HG03432 (cell line): ENCODE results near the gene MED29.
A peak's percentile ranks its signal among the peaks of the same experiment; 100 is the strongest.

Experiments used
- ATAC-seq: cut with Tn5 transposase; IDR thresholded peaks from one replicate; pipeline ENCODE4 v1.9.1; 2021; ENCODE audit warnings: mild to moderate bottlenecking, moderate library complexity; ENCODE audit not compliant: unreplicated experiment

MED29 gene

DNA sequence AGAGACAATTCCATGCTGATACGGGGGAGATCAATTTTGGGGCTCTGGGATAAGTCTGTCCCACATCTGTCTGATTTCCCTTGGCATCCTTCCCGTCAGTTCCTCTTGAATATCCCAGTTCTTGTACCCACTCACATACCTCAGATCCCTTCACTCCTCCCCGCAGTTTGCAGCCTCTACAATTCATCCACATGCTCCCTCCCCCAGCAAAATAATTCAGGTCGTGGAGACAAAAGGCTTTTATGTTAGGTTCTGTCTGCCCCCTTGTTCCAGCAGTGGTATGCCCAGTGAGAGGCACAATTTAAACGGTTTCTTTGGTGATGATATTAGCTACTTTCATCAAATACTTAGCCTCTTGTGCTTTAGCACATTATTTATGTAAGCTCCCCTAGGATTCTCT lies 35.0 kb downstream of the MED29 start:
- no peak for ATAC-seq

DNA sequence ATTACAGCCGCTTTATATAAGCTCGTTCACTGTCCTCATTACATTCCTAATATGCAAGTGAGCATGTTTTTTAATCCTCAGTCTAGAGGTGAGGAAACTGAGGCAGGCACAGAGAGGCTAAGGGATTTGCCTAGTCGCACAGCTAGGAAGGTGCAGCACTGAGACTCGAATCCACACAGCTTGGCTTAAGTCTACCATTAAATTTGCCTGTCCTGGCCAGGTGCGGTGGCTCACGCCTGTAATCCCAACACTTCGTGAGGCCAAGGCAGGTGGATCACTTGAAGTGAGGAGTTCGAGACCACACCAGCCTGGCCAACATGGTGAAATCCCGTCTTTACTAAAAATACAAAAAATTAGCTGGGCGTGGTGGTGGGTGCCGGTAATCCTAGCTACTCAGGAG lies 36.5 kb downstream of the MED29 start:
- ATAC-seq = no peak

DNA sequence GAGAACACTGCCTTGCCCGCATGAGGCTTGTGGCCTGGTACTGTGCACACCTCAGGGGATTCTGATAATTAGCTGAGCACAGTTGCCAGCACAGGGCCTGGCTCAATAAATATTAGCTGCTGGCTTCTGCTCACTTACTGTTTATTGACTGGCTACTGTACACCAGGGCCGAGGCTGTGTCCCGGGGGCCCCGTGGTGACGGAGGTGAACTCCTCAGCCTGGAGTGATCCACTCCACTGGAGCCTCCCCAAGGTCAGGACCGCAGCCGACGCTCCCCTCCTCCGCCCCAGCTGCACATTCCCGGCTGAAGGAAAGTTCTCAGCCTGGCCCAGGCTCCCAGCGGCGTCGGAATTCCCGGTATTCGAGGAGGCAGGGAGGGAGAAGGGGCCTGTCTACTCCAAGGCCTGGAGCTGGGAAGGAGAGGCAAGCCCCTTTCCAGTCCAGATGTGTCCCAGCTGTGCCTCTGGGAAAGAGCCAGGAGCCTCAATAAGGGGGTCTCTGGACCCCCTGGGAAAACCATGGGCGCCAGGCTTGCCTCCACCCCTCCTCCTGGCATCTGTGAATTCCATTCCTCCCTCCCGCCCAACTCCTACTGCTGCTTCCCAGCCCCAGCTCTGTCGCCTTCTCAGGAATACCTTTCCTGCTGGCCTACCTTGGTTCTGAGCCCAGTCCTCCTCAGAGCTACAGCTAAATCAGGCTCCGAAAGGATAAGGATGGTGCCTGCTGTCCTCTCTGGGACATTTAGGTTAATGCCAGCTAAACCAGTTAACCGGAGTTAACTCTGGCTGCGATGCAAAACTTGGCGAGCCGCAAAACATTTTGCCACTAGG lies 37.3 kb downstream of the MED29 start:
- ATAC-seq = no peak

DNA sequence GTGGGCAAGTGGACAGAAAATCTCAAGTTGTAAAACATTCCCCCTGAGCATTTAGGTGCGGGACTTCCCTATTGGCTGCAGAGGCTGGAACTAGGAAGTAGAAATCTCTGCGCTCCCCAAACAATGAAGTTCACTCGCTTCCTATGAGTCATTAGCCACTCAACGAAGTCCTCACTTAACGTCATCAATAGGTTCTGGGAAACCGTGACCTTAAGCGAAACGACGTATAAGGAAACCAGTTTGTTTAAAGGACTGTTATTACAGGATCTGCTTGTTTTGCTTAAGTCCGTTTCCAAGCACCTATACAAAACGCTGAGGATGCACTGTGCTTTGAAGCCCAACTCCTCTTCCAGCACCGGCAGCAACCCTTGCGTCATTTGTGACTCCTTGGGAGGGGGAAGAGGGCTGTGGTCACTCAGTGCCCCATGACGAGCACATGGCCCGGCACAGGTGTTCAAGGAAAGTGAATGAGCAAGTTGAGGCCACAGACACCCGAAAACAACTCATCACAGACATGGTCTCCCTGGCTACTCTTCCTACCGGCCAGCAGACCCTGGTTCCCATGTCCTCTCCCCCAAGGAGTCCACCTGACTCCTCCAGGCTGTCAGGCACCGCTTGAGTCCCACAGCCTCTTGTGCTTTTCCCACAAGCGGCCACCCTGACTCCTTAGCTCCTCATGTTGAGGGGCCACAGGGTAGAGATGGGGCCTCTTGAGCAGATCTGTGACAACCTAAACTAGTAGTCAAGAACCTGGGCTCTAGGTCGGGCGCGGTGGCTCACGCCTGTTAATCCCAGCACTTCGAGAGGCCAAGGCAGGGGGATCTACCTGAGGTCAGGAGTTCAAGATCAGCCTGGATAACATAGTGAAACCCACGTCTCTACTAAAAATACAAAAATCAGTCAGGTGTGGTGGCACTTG lies 39.8 kb downstream of the MED29 start:
- no peak for ATAC-seq

DNA sequence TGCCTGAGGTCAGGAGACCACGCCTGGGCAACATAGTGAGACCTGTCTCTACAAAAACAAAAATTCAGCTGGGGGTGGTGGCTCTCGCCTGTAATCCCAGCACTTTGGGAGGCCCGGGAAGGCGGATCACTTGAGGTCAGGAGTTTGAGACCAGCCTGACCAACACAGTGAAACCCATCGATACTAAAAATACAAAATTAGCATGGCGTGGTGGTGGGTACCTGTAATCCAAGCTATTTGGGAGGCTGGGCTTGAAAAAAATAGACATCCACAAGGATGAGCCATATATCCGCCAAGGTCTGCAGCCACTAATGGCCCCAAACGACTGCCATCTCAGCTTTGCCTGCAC lies 41.5 kb downstream of the MED29 start:
- no peak for ATAC-seq

DNA sequence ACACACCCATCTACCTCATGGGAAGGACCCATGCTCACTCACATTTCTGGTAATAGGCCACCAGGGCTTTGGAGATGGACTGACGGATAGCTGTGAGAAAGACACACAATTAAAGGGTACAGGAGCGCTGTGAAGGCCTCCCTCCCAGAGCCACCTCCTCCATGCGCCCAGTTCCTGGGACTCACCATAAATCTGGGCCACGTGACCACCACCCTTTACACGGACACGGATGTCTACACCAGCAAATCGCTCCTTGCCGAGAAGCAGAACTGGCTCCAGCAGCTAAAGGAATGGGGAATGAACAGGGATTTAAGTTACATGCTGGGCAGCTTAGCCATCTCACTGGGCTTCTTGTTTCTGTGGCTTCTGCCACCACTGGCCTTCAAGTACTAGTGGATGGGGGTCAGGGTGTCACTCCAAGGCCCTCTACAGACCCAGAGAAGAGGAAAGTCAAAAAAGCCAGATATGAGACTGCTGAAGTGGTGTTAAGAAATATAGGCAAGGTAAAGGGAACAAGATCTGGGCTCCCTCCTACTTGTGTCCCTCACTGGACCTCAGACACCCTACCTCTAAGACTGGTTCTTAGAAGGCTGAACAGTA lies 42.4 kb downstream of the MED29 start:
- ATAC-seq = no peak

DNA sequence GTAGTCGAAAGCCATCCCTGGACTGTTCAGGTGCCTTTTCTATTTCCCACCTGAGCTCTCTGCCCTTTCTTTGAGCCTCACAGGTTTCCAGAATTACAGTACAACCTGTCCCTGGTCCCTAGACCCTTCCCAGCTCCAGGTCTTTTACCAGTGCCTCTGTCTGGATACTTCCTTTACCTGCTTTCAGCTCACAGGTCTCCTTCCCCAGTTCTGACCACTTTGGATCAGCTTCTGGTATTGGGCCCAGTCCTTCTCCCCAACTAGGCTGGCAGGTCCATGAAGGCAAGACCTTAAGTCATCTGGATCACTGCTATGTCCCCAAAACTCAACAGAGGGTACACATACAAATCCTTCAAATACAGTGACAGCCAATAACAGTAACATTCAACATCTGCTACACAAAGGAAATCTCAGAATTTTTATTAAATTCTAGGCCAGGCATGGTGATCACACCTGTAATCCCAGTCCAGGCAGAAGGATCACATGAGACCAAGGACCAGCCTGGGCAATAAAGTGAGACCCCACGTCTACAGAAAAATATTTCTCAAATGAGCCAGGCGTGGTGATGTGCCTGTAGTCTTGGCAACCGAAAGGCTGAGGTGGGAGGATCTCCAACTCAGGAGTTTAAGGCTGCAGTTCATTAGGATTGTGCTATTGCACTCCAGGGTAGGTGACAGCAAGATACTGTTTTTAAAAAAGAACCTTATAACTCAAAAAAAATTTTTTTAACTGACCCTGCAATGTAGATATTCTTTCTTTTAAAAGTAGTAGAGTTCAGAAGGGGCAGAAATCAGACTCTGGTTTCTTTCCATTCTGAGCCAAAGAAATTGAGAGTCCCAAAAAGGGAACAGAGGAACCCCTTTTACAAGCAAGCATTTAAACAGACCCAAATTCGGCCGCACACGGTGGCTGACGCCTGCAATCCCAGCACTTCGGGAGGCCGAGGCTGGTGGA lies 43.2 kb downstream of the MED29 start:
- ATAC-seq = no peak

DNA sequence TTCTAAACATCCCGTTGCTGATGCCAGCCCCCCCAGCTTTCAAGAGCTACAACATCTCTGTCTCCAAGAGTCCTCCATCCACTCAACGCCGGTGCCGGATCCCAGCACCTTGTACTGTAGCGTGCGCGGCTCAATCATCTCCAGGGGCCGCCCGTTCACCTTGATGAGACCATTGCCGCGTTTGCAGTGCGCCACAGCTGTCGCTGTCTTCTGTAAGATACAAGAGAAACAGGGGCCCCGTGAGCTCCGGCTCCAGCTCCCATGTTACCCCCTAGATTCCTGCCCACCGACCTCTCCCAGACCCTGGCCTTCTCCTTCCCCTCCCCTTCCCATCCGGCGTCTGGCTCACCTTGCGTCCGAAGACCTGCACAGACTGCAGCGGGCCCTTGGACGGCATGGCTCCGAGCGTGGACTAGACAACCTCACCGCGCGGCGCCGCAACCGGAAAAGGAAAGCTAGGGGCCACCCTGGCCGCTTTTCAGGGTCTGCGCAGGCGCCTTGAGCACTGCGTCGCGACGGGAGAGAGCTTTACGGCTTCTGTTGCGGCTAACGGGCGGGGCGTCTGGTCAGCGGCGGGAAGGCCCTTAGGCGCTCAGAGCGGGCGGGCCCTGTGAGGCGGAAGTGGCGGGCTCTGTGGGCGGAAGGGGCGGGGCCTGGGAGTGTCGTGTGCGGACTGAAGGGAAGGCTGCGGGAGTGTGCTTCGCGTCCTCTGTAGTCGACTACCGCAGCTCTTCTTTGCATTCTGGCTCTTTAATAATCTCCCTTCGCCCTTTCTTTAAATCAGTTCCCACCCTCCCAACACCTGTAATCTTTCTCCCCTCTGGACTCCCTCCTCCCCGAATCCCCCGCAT lies 44.5 kb downstream of the MED29 start, which contains the start of gene RPS16:
Gene RPS16 (minus strand): TSS at position 451 of the 851 bp plus-strand sequence. CDS start 54 bp downstream, at position 397.
- ATAC-seq = peak; percentile 83

DNA sequence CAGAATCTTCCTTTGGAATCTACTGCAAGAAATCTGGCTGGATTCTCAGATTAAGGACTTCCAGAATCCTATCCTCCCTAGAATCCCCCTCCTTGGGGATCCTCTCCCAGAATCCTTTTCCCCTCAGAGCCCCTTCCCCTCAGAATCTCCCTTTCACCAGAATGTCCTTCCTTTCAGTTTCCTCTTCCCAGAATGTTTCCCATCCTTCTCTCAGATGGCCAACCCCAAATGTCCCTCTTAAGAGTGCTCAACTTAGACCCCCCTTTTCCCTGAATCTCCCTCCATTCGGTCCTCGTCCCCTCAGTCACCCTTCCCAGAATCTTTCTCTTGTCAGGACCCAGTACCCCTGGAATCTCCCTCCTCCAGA lies 45.2 kb downstream of the MED29 start:
- ATAC-seq = no peak

DNA sequence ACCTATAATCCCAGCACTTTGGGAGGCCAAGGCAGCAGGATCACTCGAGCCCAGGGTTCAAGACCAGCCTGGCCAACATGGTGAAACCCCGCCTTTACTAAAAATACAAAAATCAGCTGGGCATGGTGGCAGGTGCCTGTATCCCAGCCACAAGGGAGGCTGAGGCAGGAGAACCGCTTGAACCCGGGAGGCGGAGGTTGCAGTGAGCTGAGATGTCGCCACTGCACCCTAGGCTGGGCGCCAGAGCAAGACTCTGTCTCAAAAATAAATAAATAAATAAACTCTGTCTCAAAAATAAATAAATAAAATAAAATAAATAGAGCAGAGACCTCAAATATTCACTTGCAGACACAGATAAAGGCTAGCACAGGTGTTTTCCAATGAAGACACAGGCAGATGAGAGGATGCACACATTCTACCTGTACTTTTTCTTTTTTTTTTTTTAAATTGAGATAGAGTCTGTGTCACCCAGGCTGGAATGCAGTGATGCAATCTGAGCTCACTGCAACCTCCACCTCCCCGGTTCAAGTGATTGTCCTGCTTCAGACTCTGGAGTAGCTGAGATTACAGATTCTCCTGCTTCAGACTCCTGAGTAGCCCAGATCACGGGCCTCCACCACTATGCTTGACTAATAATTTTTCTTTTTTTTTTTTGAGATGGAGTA lies 47.2 kb downstream of the MED29 start:
- ATAC-seq = no peak

DNA sequence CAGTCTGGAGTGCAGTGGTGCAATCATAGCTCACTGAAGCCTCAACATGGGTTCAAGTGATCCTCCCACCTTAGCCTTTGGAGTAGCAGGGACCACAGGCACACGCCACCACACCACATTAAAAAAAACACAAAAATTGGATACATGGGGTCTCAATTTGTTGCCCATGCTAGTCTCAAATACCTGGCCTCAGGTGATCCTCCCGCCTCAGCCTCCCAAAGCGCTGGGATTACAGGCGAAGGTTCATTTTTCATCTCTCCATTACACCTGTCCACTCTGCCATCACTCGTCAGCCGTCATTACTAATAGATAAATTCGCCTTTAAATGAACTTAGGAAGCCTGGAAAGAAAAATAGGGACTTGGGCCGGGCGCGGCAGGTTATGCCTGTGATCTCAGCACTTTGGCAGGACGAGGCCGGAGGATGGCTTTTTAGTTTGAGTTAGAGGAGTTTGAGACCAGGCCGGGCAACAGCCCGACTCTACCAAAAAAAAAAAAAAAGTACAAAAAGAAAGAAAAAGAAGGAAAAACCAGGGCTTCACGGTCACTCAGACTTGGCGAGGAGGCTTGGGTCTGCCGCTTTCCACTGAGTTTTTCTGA lies 53.5 kb downstream of the MED29 start:
- ATAC-seq = no peak

DNA sequence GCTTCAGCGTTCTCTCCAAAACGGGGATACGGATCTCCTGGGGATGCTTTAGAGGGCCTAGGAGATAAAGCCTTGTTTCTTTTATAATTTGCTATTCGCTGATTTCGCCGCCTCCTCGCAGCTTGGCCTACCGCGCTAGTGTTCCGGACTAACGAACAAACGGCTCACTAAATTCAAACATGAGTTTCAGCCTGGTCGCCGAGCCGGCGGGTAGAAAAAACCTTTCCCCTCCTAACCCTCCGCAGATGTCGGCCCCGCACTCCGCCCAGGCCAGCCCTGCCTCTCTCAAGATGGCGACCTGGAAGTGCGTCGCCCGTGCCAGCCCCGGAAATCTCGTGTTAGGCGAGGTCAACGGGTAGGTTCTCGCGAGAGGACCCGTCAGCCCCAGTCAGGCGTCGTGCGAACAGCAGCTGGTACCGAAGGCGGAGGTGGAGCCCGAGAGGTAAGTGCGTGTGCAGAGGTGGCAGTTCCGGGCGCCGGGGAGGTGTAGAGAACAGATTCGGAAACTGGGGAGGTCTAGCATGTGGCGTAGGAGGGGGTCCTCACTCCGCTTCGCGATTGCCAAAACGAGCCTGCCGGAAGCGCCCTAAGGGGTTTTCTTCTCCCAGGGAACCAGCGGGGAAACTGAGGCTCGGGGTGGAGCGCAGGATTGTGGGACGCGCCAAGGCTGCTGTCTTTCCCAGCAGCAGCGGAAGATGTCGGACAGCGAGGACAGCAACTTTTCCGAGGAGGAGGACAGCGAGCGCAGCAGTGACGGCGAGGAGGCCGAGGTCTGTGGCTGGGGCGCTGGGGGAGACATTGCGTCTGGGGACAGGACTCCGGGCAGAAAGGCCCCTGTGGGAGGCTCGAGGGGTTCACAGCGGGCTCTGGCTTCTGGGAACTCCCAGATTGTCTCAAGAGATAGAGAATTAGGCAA lies 54.3 kb downstream of the MED29 start, which contains the start of gene SUPT5H:
Gene SUPT5H (plus strand): TSS at position 387 of the 916 bp plus-strand sequence. CDS start 309 bp downstream, at position 696.
- ATAC-seq = peak; percentile 83

DNA sequence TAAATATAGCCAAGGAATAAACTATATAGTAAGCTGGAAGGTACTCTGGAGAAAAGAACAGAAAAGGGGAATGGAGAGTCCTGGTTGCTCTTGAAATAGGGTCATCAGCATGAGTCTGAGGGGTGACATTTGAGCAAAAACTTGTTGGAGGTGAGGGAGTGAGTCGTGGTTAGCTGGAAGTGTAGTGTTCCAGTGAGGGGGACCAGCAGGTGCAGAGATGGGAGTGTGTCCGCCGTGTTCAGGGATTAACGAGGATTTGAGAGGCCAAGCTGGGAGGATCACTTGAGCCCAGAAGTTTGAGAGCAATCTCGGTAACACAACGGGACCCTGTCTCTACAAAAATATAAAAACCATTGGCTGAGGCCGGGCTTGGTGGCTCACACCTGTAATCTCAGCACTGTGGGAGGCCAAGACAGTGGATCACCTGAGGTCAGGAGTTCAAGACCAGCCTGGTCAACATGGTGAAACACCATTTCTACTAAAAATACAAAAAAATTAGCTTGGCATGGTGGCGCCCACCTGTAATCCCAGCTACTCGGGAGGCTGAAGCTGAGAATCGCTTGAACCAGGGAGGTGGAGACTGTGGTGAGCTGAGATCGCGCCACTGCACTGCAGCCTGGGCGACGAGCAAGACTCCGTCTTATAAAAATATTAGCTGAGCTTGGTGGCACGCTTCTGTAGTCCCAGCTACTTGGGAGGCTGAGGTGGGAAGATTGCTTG lies 55.3 kb downstream of the MED29 start:
- no peak for ATAC-seq

DNA sequence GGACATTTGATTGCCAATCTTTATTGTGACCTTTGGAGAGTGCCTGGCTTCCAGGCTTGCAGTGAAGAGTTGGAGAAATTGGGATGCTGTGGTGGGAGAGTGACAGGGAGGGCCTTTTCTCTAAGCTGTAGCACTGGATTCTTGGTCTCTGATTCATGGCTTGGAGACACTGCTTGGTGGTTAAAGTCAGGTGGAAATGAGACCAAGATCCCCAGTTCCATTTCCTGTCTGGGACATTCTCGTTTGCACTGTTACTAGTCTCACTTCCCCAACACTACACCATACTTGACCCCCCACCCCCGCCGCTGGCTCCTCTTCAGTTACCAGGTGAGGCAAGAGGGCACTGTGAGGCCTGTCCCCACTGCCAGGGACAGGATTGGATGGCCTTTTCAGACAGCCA lies 57.1 kb downstream of the MED29 start:
- ATAC-seq = no peak

DNA sequence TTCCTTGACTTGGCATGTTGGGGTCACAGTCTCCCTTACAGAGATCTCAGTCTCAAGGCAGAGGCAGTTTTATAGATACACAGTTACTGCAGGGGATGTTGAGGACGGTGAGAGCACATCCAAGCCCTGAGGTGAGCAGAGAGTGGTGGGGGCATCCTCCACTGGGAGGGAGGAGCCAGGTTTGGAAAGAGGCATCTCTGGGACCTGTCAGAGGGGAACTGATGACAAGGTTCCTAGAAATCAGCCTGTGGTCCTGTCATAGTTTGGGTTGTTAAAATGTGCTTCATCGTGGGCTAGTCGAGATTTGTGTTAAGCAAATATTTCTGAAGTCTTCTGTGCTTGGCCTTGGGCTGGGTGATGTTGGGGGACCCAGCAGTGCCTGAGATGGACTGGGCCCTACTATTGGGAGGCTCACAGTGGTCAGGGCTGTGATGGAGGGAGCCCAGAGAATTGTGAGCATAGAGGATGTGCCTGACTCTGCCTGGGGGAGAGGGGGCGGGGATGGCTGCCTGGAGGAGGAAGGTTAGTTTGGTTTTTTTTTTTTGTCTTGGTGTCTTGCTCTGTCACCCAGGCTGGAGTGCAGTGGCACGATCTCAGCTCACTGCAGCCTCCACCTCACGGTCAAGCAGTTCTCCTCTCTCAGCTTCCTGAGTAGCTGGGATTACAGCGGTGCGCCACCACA lies 58.1 kb downstream of the MED29 start:
- no peak for ATAC-seq
